Stimulated activated CD4-positive, alpha-beta T cell treated with anti-CD3 and anti-CD28 coated beads, Interleukin-12 subunit alpha, Interleukin-12 subunit beta, amount 100 ng/mL, for 48 hours (primary cell): ENCODE measurements around the gene PDE11A.
"Not testable (repeated sequence)": the region's sequence is repeated elsewhere in the genome, so short reads cannot be mapped to it uniquely, and the experiment has no call there.

Source experiments
- DNase-seq, 3 donors: peaks; one replicate each; pipeline ENCODE4 v3.0.0-alpha.2; 2020; ENCODE audit warnings: low read depth in 2 of 3, low spot score in 1 of 3

The PDE11A gene

DNA sequence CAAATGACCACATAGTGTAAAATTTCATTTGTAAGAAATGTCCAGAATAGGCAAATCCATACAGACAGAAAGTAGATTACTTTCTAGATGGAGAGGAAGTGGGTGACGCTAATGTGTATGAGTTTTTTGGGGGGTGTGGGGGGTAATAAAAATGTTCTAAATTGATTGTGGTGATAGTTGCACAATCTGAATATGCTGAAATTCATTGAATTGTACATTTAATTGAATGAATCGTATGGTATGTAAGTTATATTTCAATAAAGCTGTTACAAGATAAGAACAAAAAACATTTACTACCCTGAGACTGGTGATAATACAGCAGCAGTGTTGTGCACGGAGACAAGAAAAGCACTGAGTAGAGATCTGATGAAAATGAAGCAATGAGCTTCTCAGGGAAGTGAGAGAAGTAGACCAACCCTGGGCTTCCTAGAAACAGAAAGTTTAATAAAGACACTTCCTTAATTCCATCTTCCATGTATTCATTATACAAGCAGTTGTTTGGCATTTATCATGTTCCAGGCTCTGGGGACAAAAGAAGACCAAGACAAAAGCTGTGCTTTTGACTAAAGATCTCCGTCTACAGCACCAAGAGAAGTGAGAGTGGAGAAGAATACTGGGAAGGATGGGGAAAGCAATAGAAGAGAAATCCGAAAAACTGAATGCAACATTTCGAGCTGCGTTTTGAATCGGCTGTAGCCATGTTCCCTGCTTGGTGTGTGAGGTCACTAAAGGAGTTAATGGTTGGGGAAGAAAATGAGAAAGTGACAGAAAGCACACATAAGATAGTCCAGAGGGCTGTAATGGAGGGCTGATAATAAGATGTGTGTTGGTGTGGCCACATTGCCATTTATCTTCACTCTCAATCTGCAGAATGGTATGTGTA, 1.8 kb upstream of the PDE11A start:
- DNase-seq: no peak

DNA sequence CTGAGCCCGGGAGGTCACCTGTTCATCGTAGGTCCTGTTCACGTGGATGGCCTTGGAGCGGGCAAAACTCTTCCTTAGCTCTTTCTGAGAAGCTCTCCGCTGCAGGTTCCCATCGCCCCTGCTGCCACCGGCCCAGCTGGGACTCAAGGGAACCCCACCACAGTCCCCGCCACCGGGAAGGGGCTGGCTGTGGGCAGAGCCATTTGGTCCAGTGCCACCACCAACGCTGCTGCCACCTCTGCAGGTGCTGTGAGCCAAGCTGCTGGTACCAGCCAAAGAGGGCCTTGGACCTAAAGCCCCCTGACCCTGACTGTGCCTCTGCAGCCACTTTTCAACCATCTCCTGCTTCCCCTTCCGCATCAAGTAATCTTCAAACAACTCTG, 586 bp downstream of the PDE11A start:
- no peak for DNase-seq

DNA sequence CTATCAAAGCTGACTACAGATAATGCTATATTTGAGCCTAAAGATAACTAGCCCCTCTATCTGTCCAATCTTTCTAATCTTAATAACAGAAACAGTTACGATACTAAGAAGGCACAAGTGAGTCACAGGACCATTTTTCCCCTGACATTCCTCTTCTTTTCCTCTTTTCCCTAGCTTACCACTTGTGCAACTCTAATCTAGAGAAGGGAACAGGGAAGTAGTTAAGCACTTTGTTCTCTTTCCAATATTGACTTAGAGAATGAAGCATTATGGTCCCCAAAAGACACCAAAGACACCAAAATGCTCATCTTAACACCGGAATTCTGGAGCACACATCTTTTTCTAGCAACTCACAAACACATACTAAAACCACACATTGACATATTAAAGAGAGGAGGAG, 1.8 kb downstream of the PDE11A start:
- no peak for DNase-seq

DNA sequence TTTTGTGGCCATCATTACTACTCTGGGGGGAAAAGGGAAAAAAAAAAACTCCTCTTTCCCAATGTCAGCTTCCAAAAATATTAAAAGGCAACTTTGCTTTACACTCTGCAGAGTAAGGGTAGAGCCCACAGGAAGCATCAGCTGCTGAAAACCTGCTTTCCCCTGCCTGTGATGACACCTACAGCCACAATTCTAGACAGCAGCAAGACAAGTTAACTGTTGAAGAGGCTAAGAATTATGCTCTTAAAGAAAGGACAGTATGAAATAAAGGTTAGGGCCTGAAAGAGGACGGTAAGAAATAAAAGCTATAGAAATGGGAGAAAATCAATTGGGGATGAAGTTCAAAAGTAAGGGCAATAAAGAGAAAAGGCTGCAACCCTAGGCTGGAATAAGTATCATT, 3.0 kb downstream of the PDE11A start:
- no peak for DNase-seq

DNA sequence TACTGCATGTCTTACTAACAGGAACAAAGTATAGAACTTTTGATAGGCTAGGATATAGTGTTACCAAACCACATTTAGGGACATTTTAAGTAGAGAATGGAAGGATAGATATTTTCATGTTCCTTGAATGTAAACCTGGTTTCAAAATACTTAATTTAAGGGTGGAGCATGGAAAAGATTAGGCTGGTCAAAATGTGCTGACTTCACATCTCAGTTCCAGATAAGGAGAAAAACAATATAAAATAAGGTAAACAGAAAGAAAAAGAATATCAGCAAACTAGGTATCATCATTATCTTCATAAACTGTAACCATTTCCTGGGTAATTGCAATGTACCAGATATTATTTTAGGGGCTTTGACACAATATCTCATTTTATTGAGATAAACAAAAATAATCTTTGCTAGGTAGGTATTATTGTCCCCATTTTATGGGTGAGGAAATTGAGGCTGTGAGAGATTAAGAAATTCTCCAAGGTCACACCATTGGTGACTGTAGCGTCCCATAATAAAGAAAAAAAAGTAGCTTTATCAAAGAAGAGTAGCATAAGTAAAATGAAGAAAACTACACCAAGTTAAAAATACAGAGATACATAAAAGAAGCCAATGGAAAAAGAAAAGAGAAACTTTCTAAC, 3.6 kb downstream of the PDE11A start:
- no peak for DNase-seq

DNA sequence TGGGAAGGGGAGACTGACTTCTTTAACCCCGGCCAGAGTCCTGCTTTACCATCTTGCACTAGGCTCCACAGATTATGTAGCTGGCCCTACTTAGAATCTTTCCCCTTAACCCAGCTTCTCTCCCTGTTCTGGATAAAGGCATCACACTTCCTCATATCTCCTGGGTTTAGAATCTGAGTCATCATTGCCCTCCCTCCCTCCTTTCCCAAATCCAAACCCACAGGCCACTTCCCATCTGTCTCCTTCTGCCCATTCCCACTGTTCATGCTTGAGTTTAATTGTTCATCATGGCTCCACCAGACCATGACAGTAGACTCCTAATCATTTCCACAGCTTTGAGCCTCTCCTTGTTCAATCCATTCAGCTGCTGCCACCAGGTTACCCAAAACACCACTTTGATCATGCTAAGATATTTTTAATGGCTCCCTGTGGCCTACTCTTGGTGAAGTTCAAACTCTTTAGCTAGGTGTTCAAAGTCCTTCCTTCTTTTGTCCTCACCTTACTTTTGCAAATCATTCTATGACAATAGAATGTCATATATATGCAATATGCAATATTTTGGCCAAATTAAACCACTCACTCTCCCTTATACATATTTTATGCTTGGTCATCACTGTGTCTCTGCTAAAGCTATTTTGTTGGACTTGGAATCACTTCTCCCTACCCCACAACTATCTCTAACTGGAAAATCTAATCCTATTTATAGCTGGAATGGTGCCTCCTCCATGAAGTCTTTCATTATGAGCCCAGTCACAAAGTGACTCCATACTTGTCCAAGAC, 5.5 kb downstream of the PDE11A start:
- no peak for DNase-seq

DNA sequence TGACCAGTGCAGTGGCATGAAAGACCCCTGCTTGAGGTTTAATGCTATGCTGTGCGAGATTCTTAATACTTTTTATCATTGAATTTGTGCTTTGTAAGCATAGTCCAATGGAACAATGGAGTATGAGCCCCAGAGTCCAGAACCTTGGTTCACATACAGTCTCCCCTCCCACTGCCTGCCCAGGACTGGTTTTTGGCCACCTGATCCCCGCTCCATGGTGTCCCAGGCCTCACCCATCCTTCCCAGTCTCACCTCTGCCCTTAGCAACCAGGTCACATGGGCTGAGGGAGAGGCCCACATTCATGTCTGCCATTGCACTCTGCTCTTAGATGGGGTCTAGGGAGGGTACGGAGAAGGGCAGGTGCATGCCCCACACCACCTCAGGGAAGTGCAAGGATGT, 6.3 kb downstream of the PDE11A start:
- DNase-seq: no peak

DNA sequence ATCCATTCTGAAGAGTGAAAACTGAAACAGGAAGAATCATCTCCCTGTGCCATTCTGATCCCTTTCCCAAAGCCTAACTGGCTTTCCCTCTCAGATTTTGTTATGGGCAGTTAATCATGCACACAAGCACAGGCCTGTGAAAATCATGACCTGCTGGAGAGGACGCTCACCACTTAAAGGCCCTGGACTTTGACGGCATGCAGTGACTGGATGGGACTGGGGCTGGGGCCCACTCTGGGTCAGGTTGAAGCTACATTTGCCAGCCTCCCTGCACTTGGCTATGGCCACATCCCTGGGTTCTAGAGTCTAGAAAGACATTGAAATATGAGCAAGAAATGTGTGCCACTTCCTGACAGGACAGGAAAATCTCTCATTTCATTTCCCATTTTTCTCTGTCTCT, 12.9 kb downstream of the PDE11A start:
- DNase-seq: no peak

DNA sequence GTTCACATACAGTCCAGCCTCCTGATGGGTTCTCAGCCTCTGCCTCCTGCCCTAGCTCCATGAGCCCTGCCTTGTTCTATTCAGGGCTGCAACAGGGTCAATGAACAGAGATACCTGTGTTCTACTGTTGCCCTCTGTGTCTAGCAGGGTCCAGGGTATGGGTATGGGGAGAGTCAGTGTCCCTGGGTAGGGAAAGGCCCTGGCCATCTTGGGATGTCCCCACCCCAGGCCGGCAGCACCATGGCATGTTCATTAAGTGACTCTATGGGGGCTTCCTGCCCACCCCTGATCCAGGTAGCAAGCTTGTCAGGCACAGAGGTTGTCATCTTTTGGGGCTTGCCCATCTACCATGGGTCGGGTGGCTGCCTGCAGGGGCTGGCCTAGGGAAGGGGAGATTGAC, 13.5 kb downstream of the PDE11A start:
- DNase-seq: no peak

DNA sequence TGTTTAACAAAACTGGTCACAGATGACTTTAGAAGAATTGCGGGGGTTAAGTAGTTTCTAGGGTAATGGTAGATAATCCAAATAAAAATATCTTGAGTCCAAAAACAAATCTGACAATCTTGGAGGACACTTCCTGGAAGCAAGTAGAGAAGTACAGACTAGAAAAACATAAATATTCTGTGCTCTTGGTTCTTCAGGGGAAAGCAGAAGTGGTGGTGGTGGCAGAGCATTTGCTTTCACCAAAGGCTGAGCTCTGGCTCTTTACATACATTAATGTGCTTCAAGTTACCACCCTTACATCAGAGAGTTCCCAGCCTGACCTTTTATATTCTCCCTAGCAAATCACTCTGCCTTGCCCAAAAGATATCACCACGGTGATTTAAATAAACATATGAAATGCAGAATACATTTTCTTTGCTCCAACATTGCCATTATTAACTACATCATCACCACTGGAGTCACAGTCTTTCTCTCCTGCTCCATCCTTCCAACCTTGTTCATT, 15.3 kb downstream of the PDE11A start:
- DNase-seq: no peak

DNA sequence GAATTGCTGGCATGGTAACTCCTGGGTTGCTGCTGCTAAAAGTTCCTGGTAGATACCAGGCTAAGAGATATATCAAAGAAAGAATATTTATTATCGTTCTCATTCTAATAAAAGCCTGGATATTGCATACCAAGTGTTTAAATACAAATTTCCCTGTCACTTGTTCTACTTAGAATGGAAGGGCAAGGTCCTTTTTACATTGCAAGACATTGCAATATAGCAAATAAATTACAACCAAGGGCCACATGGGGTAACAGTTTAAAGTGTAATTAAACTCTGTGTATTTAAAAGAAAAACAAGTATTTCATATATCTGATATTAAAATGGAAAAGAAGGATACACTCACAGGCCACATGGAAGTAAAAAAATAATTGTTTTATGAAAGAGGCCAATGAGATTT, 16.2 kb downstream of the PDE11A start:
- no peak for DNase-seq

DNA sequence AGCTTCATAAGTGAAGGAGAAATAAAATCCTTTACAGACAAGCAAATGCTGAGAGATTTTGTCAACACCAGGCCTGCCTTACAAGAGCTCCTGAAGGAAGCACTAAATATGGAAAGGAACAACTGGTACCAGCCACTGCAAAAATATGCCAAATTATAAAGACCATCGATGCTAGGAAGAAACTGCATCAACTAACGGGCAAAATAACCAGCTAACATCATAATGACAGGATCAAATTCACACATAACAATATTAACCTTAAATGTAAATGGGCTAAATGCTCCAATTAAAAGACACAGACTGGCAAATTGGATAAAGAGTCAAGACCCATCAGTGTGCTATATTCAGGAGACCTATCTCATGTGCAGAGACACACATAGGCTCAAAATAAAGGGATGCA, 21.3 kb downstream of the PDE11A start:
- not testable (repeated sequence) for DNase-seq

DNA sequence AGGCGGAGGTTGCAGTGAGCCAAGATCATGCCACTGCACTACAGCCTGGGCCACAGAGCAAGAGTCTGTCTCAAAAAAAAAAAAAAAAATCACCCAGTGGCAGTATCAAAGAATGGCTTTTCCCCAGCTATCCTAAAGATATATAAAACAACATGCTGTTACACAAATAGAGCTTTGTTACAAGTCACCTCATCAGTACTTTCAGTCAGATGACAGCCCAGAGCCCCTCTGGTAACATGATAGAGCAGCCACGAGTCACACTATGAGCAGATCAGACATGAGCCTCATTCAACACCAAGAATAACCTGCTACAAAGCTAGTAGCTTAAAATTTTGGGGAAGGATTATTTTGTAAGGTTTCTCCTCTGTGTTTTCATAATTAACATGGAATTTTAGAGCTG, 25.2 kb downstream of the PDE11A start:
- no peak for DNase-seq

DNA sequence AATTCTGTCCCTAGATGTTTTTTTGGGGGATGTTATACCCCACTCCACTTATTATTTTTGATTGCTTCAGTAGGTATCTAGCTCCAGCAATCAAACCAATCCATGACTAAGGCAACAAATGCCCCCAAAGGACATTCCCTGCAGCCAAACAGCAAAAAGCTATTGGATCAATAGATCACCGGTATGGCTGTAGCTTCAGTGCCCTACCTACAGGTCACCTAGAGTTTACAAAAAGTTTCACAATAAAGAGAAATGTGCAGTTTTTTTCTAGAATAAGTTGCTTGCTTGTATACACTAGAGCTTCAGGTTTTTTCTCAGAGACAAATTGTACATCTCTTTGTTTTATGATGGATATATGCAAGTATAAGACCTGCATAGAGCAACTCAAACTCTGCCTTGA, 27.7 kb downstream of the PDE11A start:
- no peak for DNase-seq

DNA sequence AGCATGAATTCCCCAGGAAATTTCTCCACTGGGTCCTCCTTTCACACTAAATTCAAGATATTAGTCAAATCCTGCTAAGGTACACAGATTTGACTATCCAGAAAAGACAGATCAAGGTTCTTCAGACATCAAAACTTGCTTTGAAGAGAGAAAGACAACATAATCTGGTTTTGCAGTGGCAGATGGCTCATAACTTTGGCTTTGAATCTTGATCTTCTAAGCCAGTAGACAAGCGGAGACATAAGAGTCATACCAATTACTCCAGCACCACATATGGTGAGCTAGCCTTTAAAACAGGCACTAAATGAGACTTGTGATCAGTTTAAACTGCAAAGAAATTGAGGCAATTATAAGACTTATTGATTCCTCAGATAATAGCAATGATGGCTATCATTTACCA, 29.3 kb downstream of the PDE11A start:
- DNase-seq: no peak

DNA sequence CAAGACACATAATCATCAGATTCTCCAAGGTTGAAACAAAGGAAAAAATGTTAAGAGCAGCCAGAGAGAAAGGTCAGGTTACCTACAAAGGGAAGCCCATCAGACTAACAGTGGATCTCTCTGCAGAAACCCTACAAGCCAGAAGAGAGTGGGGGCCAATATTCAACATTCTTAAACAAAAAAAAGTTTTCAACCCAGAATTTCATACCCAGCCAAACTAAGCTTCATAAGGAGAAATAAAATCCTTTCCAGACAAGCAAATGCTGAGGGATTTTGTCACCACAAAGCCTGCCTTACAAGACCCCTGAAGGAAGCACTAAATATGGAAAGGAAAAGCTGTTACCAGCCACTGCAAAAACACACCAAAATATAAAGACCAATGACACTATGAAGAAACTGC, 39.0 kb downstream of the PDE11A start:
- not testable (repeated sequence) for DNase-seq

DNA sequence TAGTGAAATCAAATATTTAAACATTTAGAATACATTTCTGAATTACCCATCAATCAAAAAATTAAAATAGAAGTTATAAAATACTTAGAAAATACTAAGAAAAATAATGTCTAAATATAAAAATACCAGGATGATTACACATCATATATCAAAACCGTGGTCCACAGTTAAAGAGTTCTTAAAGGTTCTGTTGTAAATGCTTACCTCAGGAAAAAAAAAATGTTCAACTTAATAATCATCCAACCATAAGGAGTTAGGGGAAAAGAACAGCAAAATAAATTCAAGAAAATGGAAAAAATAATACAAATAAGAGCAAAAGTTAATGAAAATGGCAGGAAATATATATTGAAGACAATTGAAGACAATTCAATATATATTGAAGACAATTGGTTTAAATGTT, 43.2 kb downstream of the PDE11A start:
- DNase-seq: no peak

DNA sequence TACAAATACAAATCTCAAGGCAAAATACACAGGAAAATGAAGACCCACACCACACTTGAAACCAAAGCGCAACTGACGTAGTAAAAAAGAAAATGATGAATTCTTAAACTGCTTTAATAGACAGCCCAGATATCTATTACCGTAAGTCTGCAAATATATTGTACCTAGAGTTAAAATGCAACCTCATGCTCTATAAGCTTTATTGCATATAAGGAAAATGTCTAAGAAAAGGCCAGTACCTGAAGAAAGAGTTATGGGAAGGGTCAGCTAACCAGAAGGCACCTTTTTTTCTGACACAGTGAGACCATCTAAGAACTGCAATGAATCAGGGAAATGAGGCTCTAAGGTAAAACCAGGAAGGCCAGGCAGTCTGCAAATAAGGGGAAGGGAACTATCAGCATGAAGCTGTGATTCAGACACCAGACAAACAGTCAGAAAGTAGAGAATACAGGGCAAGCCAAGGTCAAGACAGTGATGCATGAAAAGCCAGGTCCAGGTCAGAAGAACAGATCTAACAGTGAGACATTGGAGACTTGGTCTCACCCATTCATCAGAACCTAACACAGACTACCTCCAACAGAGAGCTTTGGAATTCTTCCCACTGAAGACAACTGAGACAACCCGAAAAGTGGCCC, 46.9 kb downstream of the PDE11A start:
- DNase-seq: no peak

DNA sequence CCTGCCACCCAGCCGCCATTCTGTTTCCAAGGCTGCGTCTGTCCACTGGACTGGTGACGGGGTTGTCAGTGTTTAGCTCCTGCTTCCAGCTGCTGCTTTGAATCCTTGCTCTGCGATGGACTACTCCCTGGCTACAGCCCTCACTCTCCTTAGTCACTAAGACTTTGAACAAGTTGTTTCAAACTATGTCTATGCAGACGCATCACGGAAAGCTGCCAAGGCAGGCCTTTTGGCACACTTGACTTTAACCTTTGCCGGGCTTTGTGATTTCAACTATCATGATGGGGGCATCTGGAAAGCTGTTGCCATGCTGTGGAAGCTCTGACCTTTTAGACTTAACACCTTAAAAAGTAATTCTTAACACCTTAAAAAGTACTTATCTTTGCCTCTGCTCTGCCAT, 54.4 kb downstream of the PDE11A start:
- DNase-seq: no peak

DNA sequence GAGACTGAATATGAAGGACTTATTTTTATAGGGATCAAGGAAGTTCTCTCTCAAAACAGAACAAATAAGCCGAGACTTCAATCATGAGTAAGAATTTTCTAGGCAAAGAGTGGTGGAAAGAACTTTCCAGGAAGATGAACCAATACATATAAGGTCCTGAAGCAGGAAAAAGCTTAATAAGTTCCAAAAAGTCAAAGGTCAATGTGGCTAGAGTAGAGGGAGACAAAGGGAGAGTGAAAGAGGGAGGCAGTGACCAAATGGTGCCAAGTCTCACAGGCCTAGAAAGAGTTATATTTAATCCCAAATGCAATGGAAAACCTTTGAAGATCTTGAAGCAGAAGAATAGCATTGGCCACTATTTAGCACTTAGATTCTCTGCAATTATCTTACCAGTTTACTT, 56.0 kb downstream of the PDE11A start:
- no peak for DNase-seq

DNA sequence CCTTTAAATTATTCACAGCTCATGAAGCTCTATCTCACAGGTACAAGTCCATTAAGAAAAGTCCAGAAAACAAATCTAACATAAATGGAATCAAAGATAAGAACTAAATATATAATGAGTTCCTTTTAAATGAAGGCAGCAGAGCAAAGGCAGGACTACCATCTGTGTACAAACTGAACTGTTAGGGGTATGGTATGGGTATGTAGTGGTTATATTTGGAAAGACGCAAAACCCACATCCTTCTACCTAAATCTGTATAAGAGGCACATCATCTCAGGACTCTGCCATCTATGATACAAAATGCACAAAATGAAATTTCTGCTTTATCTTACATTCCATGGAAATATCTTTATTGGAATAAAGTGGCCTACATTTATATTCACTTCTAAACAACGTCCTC, 59.9 kb downstream of the PDE11A start:
- no peak for DNase-seq
